ENCODE data around the gene RECK.
A peak's percentile ranks its signal among the peaks of the same experiment; 100 is the strongest.
"Not testable (repeated sequence)": the region's sequence is repeated elsewhere in the genome, so short reads cannot be mapped to it uniquely, and the experiment has no call there.

The RECK gene

DNA sequence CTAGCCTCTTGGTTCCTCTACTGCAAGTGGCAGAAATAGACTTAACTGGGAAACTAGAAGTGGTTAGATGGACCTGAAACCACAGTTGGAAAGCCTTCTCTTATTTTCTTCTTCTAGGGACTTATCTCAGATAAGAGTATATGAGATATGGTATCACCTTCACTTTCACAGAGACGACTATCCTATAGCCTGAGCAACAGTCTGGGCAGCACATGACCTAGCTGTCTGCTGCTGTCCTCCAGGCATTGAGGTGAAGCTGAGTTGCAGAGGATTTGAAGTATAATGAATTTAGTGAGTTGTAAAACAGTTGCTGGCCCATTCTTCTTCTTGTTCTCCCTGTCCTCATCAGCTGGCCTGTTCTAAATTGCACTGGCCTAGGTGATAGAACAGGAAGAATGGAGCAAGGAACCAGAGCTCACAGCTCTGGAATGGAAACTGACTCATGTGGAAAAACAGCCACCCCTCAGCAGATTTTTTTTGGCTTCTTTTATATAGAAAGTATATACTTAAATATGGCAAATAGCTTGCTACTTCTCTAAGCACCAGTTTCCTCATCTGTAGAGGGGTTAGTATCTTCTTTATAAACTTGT, 27.8 kb downstream of the RECK start:
- DNase-seq (ENCODE audit: low read depth in 2 of 2) = no peak

DNA sequence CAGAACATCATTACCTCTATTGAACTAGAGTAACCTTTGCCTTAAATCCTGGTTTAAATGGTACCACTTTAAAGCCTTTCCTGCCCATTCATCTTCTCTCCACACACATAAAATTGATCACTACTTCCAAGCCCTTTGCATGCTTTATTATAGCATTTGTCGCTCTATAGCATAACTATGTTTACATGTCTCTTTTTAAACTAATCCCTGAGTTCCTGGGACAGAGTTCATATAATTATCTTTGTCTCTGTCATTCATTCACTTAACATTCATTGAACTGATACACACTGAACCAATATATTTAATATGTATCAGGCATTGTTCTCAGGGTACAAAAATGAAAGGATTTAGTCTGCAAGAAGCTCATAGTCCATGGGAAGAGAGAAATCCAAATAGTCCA, 37.3 kb downstream of the RECK start:
- DNase-seq (ENCODE audit: low read depth in 2 of 2) = no peak

DNA sequence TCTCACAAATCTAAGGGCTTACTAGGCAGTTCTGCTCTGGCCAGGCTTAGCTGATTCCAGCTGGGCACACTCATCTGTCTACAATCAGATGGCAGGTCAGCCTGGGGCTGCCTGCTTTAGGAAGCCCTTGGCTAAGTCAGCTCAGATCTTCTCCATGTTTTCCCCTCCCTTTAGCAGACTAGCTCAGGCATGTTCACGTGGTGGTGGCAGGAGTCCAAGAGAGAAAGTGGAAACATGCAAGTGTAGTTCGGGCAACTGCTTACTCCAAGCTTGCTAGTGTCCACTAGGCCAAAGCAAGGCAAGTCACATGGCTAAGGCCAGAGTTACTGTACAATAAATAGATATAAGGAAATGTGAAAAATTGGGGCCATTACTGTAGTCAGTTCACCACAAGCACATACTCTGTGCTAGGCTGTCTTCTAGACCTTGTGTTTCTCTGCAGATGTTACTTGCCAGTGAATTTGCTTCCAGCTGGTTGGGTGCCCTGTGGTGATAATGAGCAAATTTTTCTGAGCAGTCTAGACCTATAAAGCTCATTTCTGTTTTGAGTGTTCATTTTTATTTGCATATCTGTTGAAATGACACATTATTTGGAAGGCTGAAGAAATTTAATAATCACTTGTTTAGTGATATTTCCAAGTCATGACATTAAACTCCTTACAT, 38.3 kb downstream of the RECK start:
- DNase-seq (ENCODE audit: low read depth in 2 of 2) = peak; percentile 43

DNA sequence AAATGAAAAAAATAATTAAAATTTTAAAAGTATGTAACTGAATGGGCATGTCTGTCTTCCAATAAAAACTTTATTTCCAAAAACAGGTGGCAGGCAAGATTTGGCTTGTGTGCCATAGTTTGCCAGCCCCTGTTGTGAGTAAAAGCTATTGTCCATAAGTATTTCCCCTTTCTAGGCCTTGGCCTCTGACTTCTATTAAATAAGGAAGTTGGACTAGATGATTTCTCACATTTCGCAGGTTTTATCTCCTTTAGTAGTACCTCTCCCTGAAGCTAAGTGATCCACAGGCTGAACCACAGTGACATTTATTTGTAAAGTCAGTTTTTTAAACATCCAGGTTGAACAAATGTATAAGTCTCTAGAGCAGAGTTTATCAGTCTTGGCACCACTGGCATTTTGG, 41.3 kb downstream of the RECK start:
- DNase-seq (ENCODE audit: low read depth in 2 of 2) = no peak

DNA sequence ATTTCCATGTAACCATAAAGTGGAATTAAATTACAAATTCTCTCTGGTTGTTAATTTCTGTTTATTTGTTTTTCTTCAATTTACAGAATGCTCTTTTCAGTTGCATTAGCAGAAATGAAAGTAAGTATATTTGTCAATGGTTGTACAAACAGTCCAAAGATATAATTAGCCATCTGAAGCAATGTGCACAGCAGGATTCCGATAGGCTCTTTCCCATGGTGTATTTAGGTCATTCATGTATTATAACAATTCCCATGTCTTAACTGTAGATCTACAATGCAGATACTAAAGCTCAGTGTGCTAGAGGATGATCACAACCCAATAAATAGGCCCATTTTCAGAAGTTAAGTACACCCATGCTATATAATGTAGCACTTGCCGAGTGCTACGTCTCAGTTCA, 43.8 kb downstream of the RECK start:
- no peak for DNase-seq (ENCODE audit: low read depth in 2 of 2)

DNA sequence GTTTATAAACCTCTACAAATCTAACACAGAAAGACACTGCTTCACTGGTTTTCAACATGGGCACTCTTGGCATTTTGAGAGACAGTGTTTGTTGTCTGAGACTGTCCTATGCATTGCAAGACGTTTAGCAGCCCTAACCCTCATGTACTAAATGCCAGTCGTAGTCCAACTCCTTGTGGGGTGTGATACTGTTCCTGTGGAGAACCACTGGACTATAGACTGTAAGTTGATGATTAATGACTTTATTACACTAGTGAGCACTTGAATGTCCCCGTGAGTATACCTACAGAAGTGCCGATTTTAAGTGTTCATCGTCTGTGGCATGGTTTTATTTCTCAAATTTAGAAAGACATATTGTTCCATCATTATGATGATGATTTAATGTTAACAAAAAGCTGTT, 46.2 kb downstream of the RECK start:
- no peak for DNase-seq (ENCODE audit: low read depth in 2 of 2)

DNA sequence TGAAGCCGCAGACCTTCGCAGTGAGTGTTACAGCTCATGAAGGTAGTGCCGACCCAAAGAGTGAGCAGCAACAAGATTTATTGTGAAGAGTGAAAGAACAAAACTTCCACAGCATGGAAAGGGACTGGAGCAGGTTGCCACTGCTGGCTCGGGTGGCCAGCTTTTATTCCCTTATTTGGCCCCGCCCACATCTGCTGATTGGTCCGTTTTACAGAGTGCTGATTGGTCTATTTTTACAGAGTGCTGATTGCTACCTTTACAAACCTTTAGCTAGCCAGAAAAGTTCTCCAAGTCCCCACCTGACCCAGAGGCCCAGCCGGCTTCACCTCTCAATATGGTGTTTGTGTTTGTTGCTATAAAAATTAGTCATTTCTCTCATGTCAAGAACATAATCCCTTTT, 49.7 kb downstream of the RECK start:
- DNase-seq (ENCODE audit: low read depth in 2 of 2) = no peak

DNA sequence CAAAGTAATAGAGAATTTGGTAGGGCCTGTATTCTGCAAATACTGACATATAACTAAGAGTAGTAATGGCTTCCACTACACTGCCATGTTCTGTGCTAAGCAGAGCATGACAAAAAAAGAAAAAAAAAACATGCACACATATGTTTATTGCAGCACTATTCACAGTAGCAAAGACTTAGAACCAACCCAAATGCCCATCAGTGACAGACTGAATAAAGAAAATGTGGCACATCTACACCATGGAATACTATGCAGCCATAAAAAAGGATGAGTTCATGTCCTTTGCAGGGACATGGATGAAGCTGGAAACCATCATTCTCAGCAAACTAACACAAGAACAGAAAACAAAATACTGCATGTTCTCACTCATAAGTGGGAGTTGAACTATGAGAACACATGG, 50.3 kb downstream of the RECK start:
- not testable (repeated sequence) for DNase-seq (ENCODE audit: low read depth in 2 of 2)

DNA sequence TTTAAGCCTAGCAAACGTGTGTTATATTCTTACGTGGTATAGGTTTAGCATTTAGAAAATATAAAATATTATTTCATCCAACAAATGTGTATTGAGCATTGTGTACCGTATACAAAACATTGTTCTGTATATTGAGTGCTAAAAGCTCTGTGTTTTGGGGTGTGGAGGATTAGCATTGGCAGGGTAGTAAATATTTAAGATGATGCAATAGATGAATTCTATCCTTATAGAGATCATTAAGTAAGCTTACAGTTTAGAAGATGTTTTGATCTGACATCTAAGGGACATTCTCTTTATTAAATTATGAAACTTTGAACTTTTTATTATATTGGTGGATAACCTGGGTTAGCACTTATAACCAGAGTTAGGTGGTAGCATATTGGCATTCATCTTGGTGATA, 51.3 kb downstream of the RECK start:
- DNase-seq (ENCODE audit: low read depth in 2 of 2) = no peak

DNA sequence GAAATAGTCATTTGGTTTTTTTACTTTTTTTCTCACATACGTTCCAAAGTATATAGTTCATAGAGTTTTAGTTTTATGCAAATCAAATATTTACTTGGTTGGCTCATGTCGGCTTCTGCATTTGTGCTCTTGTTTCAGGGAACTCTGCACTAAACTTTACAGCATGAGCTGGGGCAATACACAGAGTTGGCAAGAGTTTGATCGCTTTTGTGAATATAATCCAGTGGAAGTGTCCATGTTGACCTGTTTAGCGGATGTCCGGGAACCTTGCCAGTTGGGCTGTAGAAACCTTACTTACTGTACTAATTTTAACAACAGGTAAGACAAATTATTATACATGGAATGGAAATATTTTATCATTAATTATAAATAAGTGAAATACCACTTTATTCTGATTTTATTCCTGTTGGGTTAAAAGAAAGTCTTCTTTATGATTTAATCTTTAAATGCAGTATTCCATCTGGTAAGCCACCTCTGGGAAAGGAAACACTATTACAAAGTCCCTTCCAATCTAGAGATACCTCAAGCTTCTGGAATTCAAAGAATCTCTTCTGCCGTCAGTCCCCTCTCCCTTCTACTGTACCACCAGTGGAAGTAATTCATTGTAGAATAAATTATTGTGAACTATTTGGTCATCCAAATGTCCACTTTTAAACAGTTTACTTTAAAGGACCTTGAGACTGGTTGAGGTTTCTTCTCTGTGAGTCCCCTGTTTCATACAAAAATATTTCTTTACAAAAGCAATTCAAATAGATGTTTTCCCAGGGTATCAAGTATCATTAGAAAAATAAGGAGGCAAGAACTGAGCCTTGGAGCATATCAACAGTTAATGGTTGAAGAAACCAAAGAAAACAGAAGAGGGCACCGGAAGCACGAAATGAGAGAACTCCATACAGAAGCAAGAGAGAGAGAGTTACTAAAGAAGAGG, 54.6 kb downstream of the RECK start:
- no peak for DNase-seq (ENCODE audit: low read depth in 2 of 2)

DNA sequence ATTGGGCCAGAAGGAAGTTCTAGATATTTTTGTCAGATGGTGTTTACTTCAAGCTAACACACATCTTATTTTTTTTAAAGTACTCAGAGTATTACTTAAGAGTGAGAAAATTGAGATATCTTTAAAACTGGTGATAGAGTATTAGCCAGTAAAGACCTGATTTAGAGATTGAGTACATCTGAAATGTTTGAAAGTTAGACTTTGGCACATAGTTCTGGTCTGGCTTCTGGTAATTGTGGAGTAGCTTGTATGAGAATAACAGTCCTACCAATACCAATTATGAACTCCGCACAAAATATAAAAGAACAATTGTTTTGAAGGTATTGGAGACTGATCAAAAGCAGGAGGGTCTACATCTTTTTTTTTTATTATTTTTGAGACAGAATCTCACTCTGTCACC, 55.3 kb downstream of the RECK start:
- DNase-seq (ENCODE audit: low read depth in 2 of 2) = no peak

DNA sequence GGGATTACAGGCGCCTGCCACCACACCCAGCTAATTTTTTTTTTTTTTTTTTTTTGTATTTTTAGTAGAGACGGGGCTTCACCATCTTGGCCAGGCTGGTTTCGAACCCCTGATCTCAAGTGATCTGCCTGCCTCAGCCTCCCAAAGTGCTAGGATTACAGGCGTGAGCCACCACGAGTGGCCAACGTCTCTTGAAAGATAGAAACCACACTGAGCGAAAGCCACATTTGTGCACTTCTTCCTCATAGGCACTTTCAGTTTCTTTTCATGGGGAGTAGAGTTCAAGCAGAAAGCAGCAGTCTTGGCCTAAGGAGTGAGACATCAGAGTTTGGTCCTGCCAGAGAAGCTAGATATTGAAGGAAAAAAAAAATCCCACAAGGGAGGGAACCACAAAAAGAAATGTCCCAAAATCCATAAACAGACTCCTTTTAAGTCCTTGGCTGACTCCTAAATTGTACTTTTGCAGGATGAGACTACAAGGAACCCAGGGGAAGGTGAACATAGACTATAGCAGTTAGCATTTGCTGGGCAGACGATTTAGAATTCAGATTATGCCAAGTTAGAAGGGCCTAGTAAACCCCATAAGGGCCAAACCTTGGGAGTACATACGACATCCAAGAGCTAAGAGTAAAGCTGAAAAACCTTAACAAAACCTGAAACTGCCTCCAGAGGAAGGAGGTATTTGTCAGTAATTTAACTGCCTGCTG, 55.9 kb downstream of the RECK start:
- DNase-seq (ENCODE audit: low read depth in 2 of 2) = no peak

DNA sequence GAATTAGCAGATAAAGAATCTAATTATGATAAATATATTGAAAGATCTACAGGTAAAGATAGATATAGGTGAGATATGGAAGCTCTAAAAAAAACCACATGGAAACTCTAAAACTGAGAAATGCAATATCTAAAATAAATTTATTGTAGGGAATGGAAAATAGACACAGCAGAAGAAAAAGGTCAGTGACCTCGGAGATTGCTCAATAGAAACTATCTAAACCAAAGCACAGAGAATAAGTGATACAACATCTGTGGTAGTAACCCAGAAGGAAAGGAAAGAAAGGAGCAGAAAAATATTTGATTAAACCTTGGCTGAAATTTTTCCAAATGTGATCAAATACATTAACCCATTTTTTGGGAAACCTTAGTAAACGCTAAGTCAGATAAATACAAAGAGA, 56.7 kb downstream of the RECK start:
- DNase-seq (ENCODE audit: low read depth in 2 of 2) = no peak

DNA sequence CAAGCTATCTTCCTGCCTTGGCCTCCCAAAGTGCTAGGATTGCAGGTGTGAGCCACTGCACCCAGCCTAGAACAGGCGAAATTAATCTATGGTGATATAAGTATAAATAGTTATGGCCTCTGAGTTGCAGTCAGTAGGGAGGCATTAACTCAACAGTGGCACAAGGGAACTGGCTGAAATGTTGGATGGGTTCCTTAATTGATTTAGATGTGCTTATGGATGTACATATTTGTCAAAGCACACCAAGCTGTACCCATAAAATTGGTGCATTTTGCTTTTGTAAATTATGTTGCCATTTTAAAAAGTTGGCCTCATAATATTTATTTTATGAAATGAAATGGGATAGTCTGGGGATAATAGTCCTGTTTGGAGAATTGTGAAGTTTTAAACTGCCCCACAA, 63.0 kb downstream of the RECK start:
- no peak for DNase-seq (ENCODE audit: low read depth in 2 of 2)

DNA sequence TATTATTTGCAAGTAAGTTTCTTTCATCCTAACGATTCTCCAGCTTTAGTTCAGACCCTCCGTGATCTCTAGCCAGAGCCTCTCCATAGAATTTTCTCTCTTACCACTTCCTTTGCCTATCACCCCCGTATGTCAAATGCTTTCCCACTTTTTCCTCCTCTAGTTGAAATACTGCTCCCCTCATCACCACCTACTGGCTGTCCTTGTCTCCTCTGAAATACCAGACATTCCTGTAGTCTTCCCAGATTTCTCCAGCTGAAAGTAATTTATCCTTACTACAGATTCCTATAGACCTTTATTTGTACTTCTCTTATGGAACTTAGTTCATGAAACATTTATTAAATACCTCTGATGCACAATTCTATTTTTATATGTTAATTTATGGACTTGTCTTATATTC, 63.8 kb downstream of the RECK start:
- peak; percentile 85 to 87 for DNase-seq (ENCODE audit: low read depth in 2 of 2)

DNA sequence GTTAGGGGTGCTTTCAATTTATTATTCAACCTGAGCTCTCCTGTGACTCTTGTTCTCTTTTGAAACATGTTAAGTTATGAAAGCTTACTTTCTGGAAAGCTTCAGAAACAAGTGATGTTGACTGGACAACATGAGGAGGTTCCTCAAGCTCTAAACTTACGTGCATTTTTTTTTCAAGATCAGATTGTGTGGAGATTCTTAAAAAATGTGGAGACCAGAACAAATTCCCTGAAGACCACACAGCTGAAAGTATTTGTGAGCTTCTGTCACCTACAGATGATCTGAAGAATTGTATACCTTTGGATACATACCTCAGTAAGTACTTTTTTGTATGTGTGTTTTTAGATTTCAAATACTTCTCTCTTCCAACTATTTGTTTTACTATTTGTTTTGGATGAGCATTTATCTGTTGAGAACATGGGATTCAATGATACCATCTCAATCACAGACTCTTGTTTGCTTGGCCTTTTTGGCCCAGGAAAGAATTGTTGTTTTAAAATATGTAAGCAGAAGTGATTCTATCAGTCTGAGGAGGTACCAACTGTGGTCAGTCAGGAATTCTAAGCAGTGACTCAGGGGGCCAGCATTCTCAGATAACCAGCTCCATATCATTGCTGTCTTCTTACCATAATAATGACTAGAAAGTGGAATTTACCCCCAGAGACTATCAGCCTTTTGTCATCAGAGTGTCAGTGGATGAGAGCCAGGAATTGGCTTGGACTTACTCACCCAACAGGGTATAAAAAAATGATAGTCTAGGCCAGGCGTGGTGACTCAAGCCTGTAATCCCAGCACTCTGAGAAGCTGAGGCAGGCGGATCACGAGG, 65.4 kb downstream of the RECK start:
- peak; percentile 99 for DNase-seq (ENCODE audit: low read depth in 2 of 2)

DNA sequence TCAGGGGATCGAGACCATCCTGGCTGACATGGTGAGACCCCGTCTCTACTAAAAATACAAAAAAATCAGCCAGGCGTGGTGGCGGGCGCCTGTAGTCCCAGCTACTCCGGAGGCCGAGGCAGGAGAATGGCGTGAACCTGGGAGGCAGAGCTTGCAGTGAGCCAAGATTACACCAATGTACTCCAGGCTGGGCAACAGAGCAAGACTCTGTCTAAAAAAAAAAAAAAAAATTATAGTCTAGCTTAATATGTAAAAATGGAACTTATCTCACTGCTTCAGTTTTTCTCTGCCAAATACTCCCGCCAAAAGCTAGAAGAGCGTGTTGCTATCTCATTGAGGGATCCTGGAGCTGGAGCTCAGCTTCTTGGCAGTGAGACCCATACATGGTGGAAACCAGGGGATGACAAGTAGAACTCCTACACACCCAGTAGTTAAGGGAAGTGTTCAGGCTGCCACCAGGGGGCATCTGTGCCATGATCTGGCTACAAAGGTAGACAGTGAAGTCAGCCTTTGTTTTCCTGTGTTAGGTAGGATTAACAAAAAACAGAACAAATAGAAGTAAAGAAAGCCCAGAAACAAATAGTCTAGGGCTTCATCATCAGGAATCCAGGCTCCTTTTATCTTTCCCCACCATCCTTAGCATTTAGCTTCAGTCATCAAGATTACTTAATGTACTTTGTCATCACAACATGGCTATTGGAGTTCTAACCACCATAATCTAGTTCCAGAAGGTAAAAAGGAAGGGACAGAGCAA, 66.2 kb downstream of the RECK start:
- no peak for DNase-seq (ENCODE audit: low read depth in 2 of 2)

DNA sequence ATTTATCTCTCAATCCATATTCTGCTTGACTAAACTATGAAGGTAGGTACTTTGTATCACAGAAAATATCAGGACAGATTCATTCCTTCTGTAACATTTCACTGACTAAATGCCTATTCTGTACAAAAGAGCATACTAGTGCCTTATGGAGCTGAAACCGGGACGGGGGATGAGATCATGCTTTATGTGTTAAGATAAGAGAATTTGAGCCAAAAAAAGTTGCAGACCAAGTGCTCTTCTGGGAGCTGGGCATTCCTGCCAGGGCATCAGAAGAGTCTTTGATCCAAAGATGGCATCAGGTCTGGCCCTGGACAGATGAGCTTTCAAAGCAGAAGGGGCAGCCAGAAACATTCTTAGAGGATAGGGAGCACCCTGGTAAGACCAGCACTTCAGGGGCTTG, 72.4 kb downstream of the RECK start:
- no peak for DNase-seq (ENCODE audit: low read depth in 2 of 2)

DNA sequence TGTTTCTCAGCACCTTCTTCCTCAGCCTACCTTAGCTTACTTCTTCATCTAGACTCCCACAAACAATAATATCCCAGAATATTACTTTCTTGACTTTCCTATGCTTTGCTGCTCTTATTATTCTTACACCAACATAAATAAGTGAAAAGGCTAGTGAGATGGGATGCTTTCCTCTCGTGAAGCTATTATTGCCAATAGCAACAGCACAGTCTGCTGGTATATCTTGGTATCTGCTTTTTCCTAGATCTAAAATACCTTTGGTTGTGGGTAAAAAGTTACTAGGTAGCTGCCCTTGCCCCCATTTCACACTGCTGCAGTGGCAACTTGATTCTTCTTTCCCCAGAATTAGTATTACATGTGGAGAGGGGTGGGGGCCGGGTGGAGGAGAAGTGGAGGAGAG, 73.7 kb downstream of the RECK start:
- DNase-seq (ENCODE audit: low read depth in 2 of 2) = no peak

DNA sequence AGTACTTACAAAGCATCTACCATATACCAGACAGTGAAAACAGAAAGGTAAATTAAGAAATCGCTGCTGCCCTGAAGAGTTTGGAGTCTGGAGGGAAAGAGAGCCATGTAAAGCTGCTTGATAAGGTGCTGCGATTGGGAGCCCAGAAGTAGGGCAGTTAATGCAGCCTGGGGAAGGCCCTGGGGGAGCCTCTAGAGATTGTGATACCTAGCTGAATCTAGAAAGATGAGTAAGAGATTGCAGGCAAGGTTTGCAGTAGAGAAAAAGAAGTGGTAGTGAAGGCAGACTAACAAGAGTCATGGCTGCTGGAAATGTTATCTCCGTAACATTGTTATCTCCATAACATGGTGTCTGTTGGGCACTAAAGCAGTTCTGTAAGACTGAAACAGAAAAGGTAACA, 75.8 kb downstream of the RECK start:
- DNase-seq (ENCODE audit: low read depth in 2 of 2) = no peak

DNA sequence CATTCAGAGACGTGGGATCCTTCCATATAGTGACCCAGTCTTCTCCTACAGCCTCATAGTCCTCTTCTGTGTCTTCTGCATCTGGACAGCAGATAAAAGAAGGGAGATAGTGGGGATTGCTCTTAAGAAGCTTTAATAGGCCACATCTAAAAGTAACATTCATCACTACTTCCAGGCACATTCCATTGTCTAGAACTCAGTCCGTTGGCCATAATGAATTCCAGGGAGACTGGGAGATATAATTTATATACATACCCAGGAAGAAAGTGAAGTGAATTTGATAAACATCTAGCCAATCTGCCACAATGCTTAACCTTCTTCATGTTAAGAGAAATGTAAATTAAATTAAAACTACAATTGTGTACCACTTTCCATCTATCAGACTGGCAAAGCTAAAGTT, 77.3 kb downstream of the RECK start:
- DNase-seq (ENCODE audit: low read depth in 2 of 2) = no peak

Data from fibroblast of skin of left biceps (primary cell).